Mesenchymal stem cell (in vitro differentiated cells and primary cell): ENCODE results near the gene CNTNAP2.

Experiments
- DNase-seq: peaks from one replicate; pipeline ENCODE4 v3.0.0-alpha.2; 2013
- H2AFZ ChIP-seq: one replicate; pipeline ENCODE4 v1.6.1; 2013; ENCODE audit warnings: low read depth, mild to moderate bottlenecking, control low read depth, inconsistent platforms, low read length, moderate library complexity
- H2AK5ac ChIP-seq: 2 replicates; pipeline ENCODE4 v1.6.1; 2013; ENCODE audit warnings: low read length, moderate library complexity, mild to moderate bottlenecking, inconsistent platforms; ENCODE audit not compliant: severe bottlenecking
- H2BK120ac ChIP-seq: one replicate; pipeline ENCODE4 v1.6.1; 2013; ENCODE audit warnings: low read depth, mild to moderate bottlenecking, inconsistent platforms, low read length, moderate library complexity
- H2BK12ac ChIP-seq, 2 experiments: one replicate each; pipeline ENCODE4 v1.6.1; 2013; ENCODE audit warnings: inconsistent platforms in 2 of 2, low read length in 2 of 2, mild to moderate bottlenecking in 2 of 2, moderate library complexity in 2 of 2, control low read depth in 1 of 2
- H2BK15ac ChIP-seq: one replicate; pipeline ENCODE4 v1.6.1; 2013; ENCODE audit warnings: mild to moderate bottlenecking, low read depth, inconsistent platforms; ENCODE audit not compliant: poor library complexity, severe bottlenecking
- H2BK5ac ChIP-seq: 2 replicates; pipeline ENCODE4 v1.6.1; 2013; ENCODE audit warnings: low read depth, mild to moderate bottlenecking, low read length, control low read depth, inconsistent platforms; ENCODE audit not compliant: poor library complexity, severe bottlenecking
- H3K14ac ChIP-seq, 2 experiments: one replicate each; pipeline ENCODE4 v1.6.1; 2013; ENCODE audit warnings: inconsistent platforms in 2 of 2, low read length in 2 of 2, control low read depth in 1 of 2, mild to moderate bottlenecking in 1 of 2, moderate library complexity in 1 of 2
- H3K18ac ChIP-seq, 2 experiments: one replicate each; pipeline ENCODE4 v1.6.1; 2013; ENCODE audit warnings: inconsistent platforms in 2 of 2, low read length in 2 of 2, control low read depth in 1 of 2, low read depth in 1 of 2, mild to moderate bottlenecking in 1 of 2
- H3K23ac ChIP-seq, 2 experiments: one replicate each; pipeline ENCODE4 v1.6.1; 2013; ENCODE audit warnings: inconsistent platforms in 2 of 2, low read length in 2 of 2, mild to moderate bottlenecking in 2 of 2, moderate library complexity in 2 of 2, control low read depth in 1 of 2
- H3K27ac ChIP-seq: 2 replicates; pipeline ENCODE4 v1.5.1; 2013; ENCODE audit warnings: mild to moderate bottlenecking, moderate library complexity, low read length, control low read depth, inconsistent platforms; ENCODE audit not compliant: poor library complexity, severe bottlenecking
- H3K27me3 ChIP-seq, 2 experiments: 2 replicates each; pipeline versions ENCODE4 v1.6.1 to v1.7.0; 2013; ENCODE audit warnings: low read length in 2 of 2, mild to moderate bottlenecking in 2 of 2, moderate library complexity in 2 of 2, control low read depth in 1 of 2, inconsistent platforms in 1 of 2; ENCODE audit not compliant: control insufficient read depth in 1 of 2, insufficient read depth in 1 of 2
- H3K36me3 ChIP-seq, 2 experiments: 2 replicates each; pipeline versions ENCODE4 v1.6.1 to v1.7.0; 2013; ENCODE audit warnings: low read length in 2 of 2, control low read depth in 1 of 2, inconsistent platforms in 1 of 2, low read depth in 1 of 2, mild to moderate bottlenecking in 1 of 2; ENCODE audit not compliant: insufficient read depth in 2 of 2, control insufficient read depth in 1 of 2
- H3K4ac ChIP-seq, 2 experiments: one replicate each; pipeline ENCODE4 v1.6.1; 2013; ENCODE audit warnings: inconsistent platforms in 2 of 2, low read length in 2 of 2, mild to moderate bottlenecking in 2 of 2, moderate library complexity in 2 of 2, control low read depth in 1 of 2, low read depth in 1 of 2
- H3K4me1 ChIP-seq: 2 replicates; pipeline ENCODE4 v1.6.1; 2013; ENCODE audit warnings: low read depth, low read length, control low read depth; ENCODE audit not compliant: control insufficient read depth, insufficient read depth
- H3K4me2 ChIP-seq: 2 replicates; pipeline ENCODE4 v1.6.1; 2013; ENCODE audit warnings: low read length, mild to moderate bottlenecking, inconsistent platforms; ENCODE audit not compliant: poor library complexity, severe bottlenecking
- H3K4me3 ChIP-seq, 2 experiments: 2 replicates each; pipeline versions ENCODE4 v1.5.1 to v1.7.0; 2013; ENCODE audit warnings: low read length in 2 of 2, mild to moderate bottlenecking in 2 of 2, control low read depth in 1 of 2, low read depth in 1 of 2; ENCODE audit not compliant: insufficient read depth in 1 of 2
- H3K79me1 ChIP-seq: replicated peaks from 2 replicates; pipeline ENCODE4 v1.6.1; 2013; ENCODE audit warnings: mild to moderate bottlenecking, control low read depth, low read length, inconsistent platforms; ENCODE audit not compliant: poor library complexity, severe bottlenecking
- H3K9ac ChIP-seq: 2 replicates; pipeline ENCODE4 v1.7.0; 2013; ENCODE audit warnings: mild to moderate bottlenecking, low read length, moderate library complexity
- H3K9me3 ChIP-seq: 2 replicates; pipeline ENCODE4 v1.7.0; 2013; ENCODE audit warnings: mild to moderate bottlenecking, low read length; ENCODE audit not compliant: control insufficient read depth
- H4K8ac ChIP-seq: one replicate; pipeline ENCODE4 v1.6.1; 2013; ENCODE audit warnings: inconsistent platforms, mild to moderate bottlenecking, low read length, moderate library complexity
- H4K91ac ChIP-seq: one replicate; pipeline ENCODE4 v1.6.1; 2013; ENCODE audit warnings: mild to moderate bottlenecking, low read length, inconsistent platforms
- WGBS: methylation state at CpG from one replicate; pipeline ENCODE4 v1.1.7; 2013; ENCODE audit warnings: mixed read lengths; 5-methylcytosine and 5-hydroxymethylcytosine counted together

CNTNAP2 gene

GRCh38 chr7:147990942-147991341 is 1874.3 kb downstream of the CNTNAP2 start:
- no peak overlapping the region for H2AK5ac ChIP-seq
- no peak overlapping the region for H2BK120ac ChIP-seq
- H3K27me3 ChIP-seq, result no peaks in the 10 kb centered on the region
- H3K27ac ChIP-seq, result no peak overlapping the region
- H3K79me1 ChIP-seq, result no peaks in the 10 kb centered on the region
- no peak for DNase-seq
- H3K36me3 ChIP-seq, result no peaks in the 10 kb centered on the region
- no peak overlapping the region for H3K9ac ChIP-seq
- no peak overlapping the region for H4K8ac ChIP-seq
- no peak overlapping the region for H3K18ac ChIP-seq
- no peak overlapping the region for H3K4me3 ChIP-seq
- no peak overlapping the region for H2BK5ac ChIP-seq
- H2BK12ac ChIP-seq, result no peak overlapping the region
- H3K4ac ChIP-seq, result no peak overlapping the region
- no peak overlapping the region for H4K91ac ChIP-seq
- WGBS, result 31% methylated on average over 2 of the region's 2 CpGs
- H2AFZ ChIP-seq, result no peak overlapping the region
- H3K4me1 ChIP-seq, result no peaks in the 10 kb centered on the region
- no peak overlapping the region for H3K14ac ChIP-seq
- peaks cover 9% of the 10 kb centered on the region for H3K9me3 ChIP-seq
- H3K23ac ChIP-seq, result no peak overlapping the region
- no peak overlapping the region for H3K4me2 ChIP-seq
- H2BK15ac ChIP-seq, result no peak overlapping the region

DNA sequence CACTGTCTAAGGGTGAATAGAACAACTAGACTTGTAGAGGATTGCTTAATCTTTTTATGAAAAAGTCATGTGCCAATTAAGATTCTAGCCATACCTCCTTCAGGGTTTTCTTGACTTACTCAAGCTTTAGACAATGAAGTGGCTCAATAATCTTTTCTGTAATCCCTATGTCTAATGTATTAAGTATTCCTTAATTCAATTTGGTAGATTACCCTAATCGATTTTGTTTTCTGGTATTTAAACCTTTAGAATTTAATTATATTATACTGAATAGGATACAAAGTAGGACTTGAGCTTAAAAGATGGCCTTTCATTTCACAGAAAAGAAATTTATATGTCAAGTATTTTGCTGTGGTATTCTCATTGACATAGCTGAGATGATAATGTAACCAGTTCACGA is 1876.1 kb downstream of the CNTNAP2 start:
- H4K91ac ChIP-seq, result no peak overlapping the region
- no peak overlapping the region for H3K14ac ChIP-seq
- 79% methylated on average over 1 of the region's 2 CpGs for WGBS
- no peak for DNase-seq
- H2AFZ ChIP-seq, result no peak overlapping the region
- no peak overlapping the region for H3K27ac ChIP-seq
- no peak overlapping the region for H3K4me2 ChIP-seq
- H2BK120ac ChIP-seq, result no peak overlapping the region
- no peaks in the 10 kb centered on the region for H3K79me1 ChIP-seq
- H3K9me3 ChIP-seq, result peaks cover 15% of the 10 kb centered on the region
- H3K23ac ChIP-seq, result no peak overlapping the region
- H2BK12ac ChIP-seq, result no peak overlapping the region
- H3K18ac ChIP-seq, result no peak overlapping the region
- H3K36me3 ChIP-seq, result no peaks in the 10 kb centered on the region
- no peak overlapping the region for H2BK15ac ChIP-seq
- H2AK5ac ChIP-seq, result no peak overlapping the region
- H3K9ac ChIP-seq, result no peak overlapping the region
- H4K8ac ChIP-seq, result no peak overlapping the region
- H3K4me3 ChIP-seq, result no peak overlapping the region
- no peak overlapping the region for H2BK5ac ChIP-seq
- no peaks in the 10 kb centered on the region for H3K4me1 ChIP-seq
- no peak overlapping the region for H3K4ac ChIP-seq
- no peaks in the 10 kb centered on the region for H3K27me3 ChIP-seq

DNA sequence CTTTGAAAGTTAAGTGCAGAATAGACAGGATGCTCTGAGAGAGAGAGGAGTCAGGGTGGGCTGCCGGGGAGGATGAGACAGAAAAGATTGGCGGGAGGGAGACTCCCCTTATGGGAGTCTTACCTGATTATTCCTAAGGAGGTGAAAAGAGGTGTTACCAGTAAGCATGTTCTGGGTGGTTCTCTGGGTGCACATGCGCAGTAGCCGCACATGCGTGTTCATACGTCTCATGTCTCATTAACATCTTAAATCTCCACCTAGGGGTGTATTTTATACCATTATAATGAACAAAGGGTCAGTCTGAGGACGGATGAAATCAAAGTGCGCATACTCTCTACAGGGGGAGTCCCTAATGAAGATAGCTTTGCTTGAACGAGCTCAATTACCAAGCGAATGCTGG is 1881.0 kb downstream of the CNTNAP2 start:
- Histone ChIP-seq H3K27ac (no peak overlapping the region), H3K4me1 (no peaks in the 10 kb centered on the region), H2AFZ (no peak overlapping the region), H2AK5ac (no peak overlapping the region), H3K9ac (no peak overlapping the region), H3K4ac (no peak overlapping the region), H4K8ac (no peak overlapping the region), H3K27me3 (no peaks in the 10 kb centered on the region), H2BK120ac (no peak overlapping the region), H3K18ac (no peak overlapping the region), H3K36me3 (no peaks in the 10 kb centered on the region), H3K4me2 (no peak overlapping the region), H3K14ac (no peak overlapping the region), H2BK5ac (no peak overlapping the region), H3K4me3 (no peak overlapping the region), H3K79me1 (no peaks in the 10 kb centered on the region), H4K91ac (no peak overlapping the region), H2BK15ac (no peak overlapping the region), H3K9me3 (peaks cover 20% of the 10 kb centered on the region), H3K23ac (no peak overlapping the region), H2BK12ac (no peak overlapping the region)
- no peak for DNase-seq
- WGBS, result 93% methylated on average over 6 of the region's 10 CpGs

DNA sequence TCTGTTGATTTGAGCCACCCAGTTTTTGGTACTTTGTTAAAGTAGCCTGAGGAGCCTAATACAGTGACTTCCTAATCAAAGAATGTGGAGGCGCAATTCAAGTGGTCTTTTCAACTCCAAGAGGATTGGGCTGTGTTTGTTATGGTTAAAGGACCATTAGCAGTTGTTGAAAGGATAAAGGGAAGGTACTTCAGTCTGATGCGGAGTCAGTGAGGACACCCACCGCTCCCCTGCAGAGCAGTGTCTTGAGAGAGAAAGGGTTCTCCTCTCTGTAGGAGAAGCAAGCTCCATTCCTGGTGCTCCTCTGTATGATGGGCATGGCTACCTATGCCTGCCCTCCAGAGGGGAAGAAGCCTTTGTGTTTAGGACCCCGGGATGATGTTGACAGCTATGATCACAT is 1883.4 kb downstream of the CNTNAP2 start:
- no peak overlapping the region for H3K9ac ChIP-seq
- H2BK5ac ChIP-seq, result no peak overlapping the region
- no peak overlapping the region for H2AK5ac ChIP-seq
- no peaks in the 10 kb centered on the region for H3K36me3 ChIP-seq
- H3K4me2 ChIP-seq, result no peak overlapping the region
- peaks cover 20% of the 10 kb centered on the region for H3K9me3 ChIP-seq
- H3K4ac ChIP-seq, result no peak overlapping the region
- H3K14ac ChIP-seq, result no peak overlapping the region
- H3K4me3 ChIP-seq, result no peak overlapping the region
- no peak overlapping the region for H2BK15ac ChIP-seq
- no peak overlapping the region for H3K23ac ChIP-seq
- H3K27me3 ChIP-seq, result no peaks in the 10 kb centered on the region
- no peak overlapping the region for H4K8ac ChIP-seq
- no peak overlapping the region for H3K27ac ChIP-seq
- no peaks in the 10 kb centered on the region for H3K79me1 ChIP-seq
- H3K18ac ChIP-seq, result no peak overlapping the region
- WGBS, result 41% methylated on average over 4 of the region's 4 CpGs
- no peak for DNase-seq
- no peak overlapping the region for H2BK12ac ChIP-seq
- H3K4me1 ChIP-seq, result no peaks in the 10 kb centered on the region
- no peak overlapping the region for H2BK120ac ChIP-seq
- no peak overlapping the region for H4K91ac ChIP-seq
- H2AFZ ChIP-seq, result no peak overlapping the region
